ENCODE data around the gene SCAANT1.

Gene SCAANT1

DNA sequence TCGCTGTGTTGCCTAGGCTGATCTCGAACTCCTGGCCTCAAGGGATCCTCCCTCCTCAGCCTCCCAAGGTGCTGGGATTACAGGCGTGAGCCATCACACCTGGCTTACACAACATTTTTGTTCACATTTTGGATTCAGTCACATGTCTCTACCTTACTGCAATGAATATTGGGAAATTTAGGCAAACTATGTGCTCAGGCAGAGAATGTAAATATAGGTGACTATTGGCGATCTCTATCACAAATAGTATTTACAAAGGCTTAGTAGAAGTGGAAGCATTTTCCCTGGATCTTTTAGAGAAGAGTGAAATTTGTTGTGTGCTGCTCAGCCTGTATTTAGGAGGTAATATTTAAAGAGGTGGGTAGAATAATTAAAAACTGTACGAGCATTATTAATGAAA, 20.7 kb downstream of the SCAANT1 start:
- Histone ChIP-seq H3K27ac (ENCODE audit: low read length) (no peak overlapping the region), H3K4me1 (ENCODE audit: control insufficient read depth, low read depth, low read length) (peaks cover 13% of the 10 kb centered on the region), H3K36me3 (ENCODE audit: control insufficient read depth, low read depth, low read length) (no peaks in the 10 kb centered on the region), H3K9ac (ENCODE audit: low read length) (no peak overlapping the region), H3K4me3 (ENCODE audit: low read length) (no peak overlapping the region), H3K9me3 (ENCODE audit: control insufficient read depth, low read depth, low read length) (no peaks in the 10 kb centered on the region), H3K27me3 (ENCODE audit: control insufficient read depth, insufficient read depth, low read length) (no peaks in the 10 kb centered on the region)

DNA sequence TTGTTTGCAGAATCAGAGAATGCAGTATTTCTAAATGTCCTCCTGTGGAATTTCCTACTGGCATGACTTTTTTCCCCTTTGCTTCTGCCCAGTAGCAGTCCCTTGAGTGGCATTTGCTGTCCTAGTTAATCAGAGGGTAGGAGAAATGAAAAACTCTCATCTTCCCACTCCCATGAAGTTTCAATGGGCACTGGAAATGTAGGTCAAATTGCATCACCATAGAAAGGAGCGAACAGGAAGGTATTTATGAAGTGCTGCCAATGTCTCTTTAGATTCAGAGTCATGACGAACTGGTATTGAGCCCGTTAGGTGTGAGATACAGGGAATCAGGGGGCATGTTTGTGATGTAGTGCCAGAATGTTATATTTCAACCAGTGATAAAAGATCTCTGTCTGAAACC, 25.3 kb downstream of the SCAANT1 start:
- H3K4me1 ChIP-seq (ENCODE audit: control insufficient read depth, low read depth, low read length): peaks cover 9% of the 10 kb centered on the region
- H3K4me3 ChIP-seq (ENCODE audit: low read length): no peak overlapping the region
- no peaks in the 10 kb centered on the region for H3K27me3 ChIP-seq (ENCODE audit: control insufficient read depth, insufficient read depth, low read length)
- H3K9me3 ChIP-seq (ENCODE audit: control insufficient read depth, low read depth, low read length): no peaks in the 10 kb centered on the region
- H3K9ac ChIP-seq (ENCODE audit: low read length): no peak overlapping the region
- H3K27ac ChIP-seq (ENCODE audit: low read length): no peak overlapping the region
- H3K36me3 ChIP-seq (ENCODE audit: control insufficient read depth, low read depth, low read length): no peaks in the 10 kb centered on the region

DNA sequence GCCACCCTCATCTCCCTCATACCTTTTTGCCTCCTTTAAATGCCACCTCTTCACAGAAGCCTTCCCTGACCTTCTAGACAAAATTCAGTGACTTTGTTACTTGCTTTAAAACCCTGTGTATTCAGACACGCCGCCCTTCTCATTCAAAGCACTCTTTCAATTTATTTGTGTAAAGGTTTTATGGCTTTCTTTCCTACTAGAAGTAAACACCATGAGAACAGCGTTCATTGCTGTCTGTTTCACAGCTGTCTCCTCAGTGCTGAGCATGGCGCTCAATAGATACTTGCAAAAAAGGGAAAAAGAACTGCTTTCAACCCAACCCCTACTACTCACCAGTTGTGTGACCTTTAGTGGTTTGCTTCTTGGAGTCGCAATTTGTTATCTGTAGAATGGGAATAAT, 31.5 kb downstream of the SCAANT1 start:
- Histone ChIP-seq H3K4me1 (ENCODE audit: control insufficient read depth, low read depth, low read length) (peaks cover 17% of the 10 kb centered on the region), H3K36me3 (ENCODE audit: control insufficient read depth, low read depth, low read length) (no peaks in the 10 kb centered on the region), H3K4me3 (ENCODE audit: low read length) (no peak overlapping the region), H3K27me3 (ENCODE audit: control insufficient read depth, insufficient read depth, low read length) (no peaks in the 10 kb centered on the region), H3K9ac (ENCODE audit: low read length) (no peak overlapping the region), H3K9me3 (ENCODE audit: control insufficient read depth, low read depth, low read length) (no peaks in the 10 kb centered on the region), H3K27ac (ENCODE audit: low read length) (no peak overlapping the region)

DNA sequence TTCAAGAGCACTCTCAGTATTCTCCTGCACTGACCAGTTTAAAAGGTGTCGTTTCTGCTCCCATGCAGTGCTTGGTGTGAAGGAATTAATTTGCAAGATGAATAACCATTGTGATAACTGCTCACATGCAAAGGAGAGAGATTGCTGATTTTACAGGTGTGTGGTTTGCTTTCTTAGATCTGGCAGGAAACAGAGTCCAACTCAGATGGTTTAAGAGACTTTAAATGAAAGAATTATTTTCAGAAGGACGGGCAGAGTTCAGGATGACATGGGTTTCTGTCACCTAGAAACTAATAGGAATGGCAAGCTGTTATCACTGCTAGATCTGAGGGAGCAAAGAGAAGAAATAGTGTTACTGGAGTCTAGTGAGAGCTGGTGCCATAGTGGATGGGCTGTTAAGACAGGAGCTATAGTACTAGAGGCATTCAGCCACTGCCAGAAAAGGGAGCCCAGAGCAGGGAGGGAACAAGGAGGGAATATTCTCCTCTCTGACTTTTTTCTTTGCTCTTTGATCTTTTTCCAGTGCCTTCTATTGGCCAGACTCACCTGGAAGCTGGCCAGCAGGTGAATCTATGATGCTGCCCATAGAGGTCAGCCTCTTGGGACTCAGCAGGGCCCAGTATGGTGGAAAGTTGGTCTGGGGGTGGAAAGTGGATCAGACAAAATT, 33.7 kb downstream of the SCAANT1 start:
- no peak overlapping the region for H3K4me3 ChIP-seq (ENCODE audit: low read length)
- H3K27me3 ChIP-seq (ENCODE audit: control insufficient read depth, insufficient read depth, low read length): no peaks in the 10 kb centered on the region
- H3K36me3 ChIP-seq (ENCODE audit: control insufficient read depth, low read depth, low read length): no peaks in the 10 kb centered on the region
- peaks cover 17% of the 10 kb centered on the region for H3K4me1 ChIP-seq (ENCODE audit: control insufficient read depth, low read depth, low read length)
- no peak overlapping the region for H3K9ac ChIP-seq (ENCODE audit: low read length)
- no peak overlapping the region for H3K27ac ChIP-seq (ENCODE audit: low read length)
- H3K9me3 ChIP-seq (ENCODE audit: control insufficient read depth, low read depth, low read length): no peaks in the 10 kb centered on the region

DNA sequence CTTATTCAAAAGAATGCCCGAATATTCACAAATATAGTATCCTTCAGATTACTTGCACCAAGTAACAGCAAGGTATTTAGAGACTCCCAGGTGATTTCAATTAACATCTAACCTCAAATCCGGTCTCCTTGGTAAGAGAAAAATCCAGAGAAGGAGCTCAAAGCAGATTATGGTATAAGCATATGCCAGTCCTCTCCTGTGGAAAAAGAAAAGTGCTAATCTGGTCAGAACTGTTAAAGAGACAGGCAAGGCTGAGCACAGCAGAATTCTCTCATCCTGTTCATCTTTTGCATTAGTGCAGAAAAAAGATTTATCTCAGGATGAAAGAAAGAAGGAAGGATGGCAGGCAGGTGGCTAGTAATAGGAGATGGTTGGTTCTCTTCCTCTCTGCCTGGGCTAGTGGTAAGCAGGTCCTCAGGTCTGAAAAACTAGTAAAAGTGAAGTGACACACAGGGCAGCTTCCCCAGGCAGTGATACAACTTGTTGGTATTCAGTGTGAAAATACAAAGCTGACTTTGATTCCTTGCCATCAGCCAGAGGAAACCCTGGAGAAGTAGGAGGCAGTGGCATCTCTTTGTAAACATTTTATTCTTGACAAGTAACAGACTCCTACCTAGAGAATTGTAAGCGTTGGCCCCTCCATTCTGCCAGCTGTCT, 34.3 kb downstream of the SCAANT1 start:
- Histone ChIP-seq H3K36me3 (ENCODE audit: control insufficient read depth, low read depth, low read length) (no peaks in the 10 kb centered on the region), H3K9ac (ENCODE audit: low read length) (no peak overlapping the region), H3K9me3 (ENCODE audit: control insufficient read depth, low read depth, low read length) (no peaks in the 10 kb centered on the region), H3K4me1 (ENCODE audit: control insufficient read depth, low read depth, low read length) (peaks cover 17% of the 10 kb centered on the region), H3K4me3 (ENCODE audit: low read length) (no peak overlapping the region), H3K27ac (ENCODE audit: low read length) (no peak overlapping the region), H3K27me3 (ENCODE audit: control insufficient read depth, insufficient read depth, low read length) (no peaks in the 10 kb centered on the region)

DNA sequence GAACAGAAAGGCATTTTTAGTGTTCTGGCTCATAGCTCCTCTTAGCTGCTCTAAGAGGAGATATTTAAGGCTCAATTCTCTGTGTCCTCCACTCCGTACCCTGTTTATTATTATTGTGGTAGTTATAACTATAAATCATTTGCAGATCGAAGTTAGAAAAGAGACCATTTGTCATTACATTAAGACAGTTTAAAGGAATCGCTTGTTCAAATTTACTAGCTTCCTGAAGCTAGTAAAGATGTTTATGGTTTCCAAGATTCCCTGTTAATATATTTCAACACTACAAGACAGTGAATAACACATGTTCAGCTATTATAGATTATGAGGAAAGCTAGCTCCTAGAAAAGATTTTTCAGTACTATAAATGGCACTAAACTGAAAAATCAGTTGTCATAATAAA, 35.9 kb downstream of the SCAANT1 start:
- Histone ChIP-seq H3K9me3 (ENCODE audit: control insufficient read depth, low read depth, low read length) (no peaks in the 10 kb centered on the region), H3K36me3 (ENCODE audit: control insufficient read depth, low read depth, low read length) (no peaks in the 10 kb centered on the region), H3K4me3 (ENCODE audit: low read length) (no peak overlapping the region), H3K27me3 (ENCODE audit: control insufficient read depth, insufficient read depth, low read length) (no peaks in the 10 kb centered on the region), H3K4me1 (ENCODE audit: control insufficient read depth, low read depth, low read length) (peaks cover 17% of the 10 kb centered on the region), H3K27ac (ENCODE audit: low read length) (no peak overlapping the region), H3K9ac (ENCODE audit: low read length) (no peak overlapping the region)

DNA sequence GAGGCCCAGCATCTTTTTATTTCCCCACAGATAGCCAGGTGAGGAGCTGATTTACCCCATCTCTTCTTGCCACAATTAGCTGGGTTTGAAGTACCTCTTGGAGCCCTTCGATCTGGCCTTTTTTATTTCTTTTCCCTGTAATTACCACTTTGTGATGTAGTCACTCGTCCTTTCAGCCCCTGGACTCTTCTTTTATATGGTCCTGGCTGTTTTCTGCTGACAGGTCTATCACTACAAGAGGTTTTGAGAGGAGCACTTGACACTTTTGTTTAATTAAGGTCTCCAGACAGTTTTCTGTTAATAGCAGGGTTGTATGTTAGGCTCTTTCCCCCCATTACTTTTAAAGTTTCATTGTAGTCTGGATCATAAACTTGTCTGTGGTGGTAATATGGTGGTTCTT, 36.7 kb downstream of the SCAANT1 start:
- H3K27me3 ChIP-seq (ENCODE audit: control insufficient read depth, insufficient read depth, low read length): no peaks in the 10 kb centered on the region
- peaks cover 17% of the 10 kb centered on the region for H3K4me1 ChIP-seq (ENCODE audit: control insufficient read depth, low read depth, low read length)
- no peaks in the 10 kb centered on the region for H3K9me3 ChIP-seq (ENCODE audit: control insufficient read depth, low read depth, low read length)
- no peak overlapping the region for H3K4me3 ChIP-seq (ENCODE audit: low read length)
- no peaks in the 10 kb centered on the region for H3K36me3 ChIP-seq (ENCODE audit: control insufficient read depth, low read depth, low read length)
- H3K9ac ChIP-seq (ENCODE audit: low read length): no peak overlapping the region
- H3K27ac ChIP-seq (ENCODE audit: low read length): no peak overlapping the region

DNA sequence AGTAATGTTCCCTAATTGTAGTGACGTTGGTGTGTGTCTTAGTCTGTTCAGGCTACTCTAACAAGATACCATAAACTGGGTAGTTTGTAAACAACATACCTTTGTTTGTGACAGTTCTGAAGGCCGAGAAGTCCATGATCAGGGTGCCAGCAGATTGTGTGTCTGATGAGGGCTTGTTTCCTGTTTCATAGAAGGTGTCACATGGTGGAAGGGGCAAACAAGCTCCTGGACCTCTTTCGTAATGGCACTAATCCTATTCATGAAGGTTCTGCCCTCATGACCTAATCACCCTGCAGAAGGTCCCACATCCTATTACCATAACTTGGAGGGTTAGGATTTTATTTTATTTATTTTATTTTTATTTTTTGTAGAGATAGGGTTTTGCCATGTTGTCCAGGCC, 37.4 kb downstream of the SCAANT1 start:
- Histone ChIP-seq H3K27ac (ENCODE audit: low read length) (no peak overlapping the region), H3K9me3 (ENCODE audit: control insufficient read depth, low read depth, low read length) (no peaks in the 10 kb centered on the region), H3K27me3 (ENCODE audit: control insufficient read depth, insufficient read depth, low read length) (no peaks in the 10 kb centered on the region), H3K9ac (ENCODE audit: low read length) (no peak overlapping the region), H3K4me3 (ENCODE audit: low read length) (no peak overlapping the region), H3K36me3 (ENCODE audit: control insufficient read depth, low read depth, low read length) (no peaks in the 10 kb centered on the region), H3K4me1 (ENCODE audit: control insufficient read depth, low read depth, low read length) (peaks cover 17% of the 10 kb centered on the region)

DNA sequence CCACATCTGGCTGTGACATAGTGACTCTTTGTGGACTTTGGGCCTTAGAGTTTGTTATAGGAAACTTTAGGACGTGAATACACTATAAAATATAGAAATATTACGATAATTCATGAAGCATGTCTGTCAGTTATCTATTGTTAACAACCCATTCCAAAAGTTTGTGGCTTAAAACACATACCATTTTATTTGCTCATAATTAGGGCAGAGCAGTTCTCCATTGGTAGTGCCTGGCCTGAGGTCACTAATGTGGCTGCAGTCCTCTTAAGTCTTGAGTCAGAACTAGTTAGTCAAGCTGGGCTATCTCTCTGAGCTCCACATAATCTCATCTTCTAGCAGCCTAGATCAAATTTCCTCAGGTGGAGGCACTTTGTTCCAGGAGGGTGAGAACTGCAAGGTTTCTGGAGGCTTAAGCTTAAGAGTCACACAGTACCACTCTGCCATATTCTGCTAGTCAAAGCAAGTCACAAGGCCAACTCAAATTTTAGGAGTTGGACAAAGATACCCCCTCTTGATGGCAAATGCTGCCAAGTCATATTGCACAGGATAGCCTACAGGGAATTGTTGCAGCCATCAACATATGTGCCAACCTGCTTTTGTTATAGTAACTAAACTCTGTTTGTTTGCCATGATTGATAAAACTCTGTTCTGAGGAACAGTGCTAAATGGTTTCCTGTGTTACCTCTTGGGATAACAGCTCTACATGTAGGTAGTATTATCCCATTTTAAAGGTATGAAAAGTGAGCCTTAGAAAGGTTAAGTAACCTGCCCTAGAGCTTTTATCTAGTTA, 39.9 kb downstream of the SCAANT1 start:
- Histone ChIP-seq H3K9ac (ENCODE audit: low read length) (no peak overlapping the region), H3K27ac (ENCODE audit: low read length) (no peak overlapping the region), H3K4me1 (ENCODE audit: control insufficient read depth, low read depth, low read length) (peaks cover 2% of the 10 kb centered on the region)

DNA sequence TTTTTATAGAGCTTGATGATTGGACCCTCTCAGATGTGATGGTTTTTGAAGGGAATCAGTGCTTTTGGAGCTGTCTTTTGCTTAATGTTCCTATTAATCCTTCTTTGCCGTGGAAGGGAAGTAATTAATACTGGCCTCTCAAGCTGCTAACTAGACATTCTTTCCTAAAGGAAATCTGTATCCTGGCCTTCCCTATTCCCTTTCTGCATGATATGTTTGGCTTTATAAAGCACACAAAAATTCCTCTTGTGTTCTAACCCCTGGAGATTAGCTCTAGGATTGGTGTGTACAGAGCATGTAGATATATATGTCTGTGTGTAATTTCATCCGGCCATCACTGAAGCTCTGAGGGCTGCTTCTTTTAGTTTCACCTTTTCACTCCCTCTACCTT, 41.6 kb downstream of the SCAANT1 start:
- Histone ChIP-seq H3K9ac (ENCODE audit: low read length) (no peak overlapping the region), H3K36me3 (ENCODE audit: control insufficient read depth, low read depth, low read length) (no peaks in the 10 kb centered on the region), H3K27ac (ENCODE audit: low read length) (no peak overlapping the region), H3K9me3 (ENCODE audit: control insufficient read depth, low read depth, low read length) (no peaks in the 10 kb centered on the region), H3K4me3 (ENCODE audit: low read length) (no peak overlapping the region), H3K27me3 (ENCODE audit: control insufficient read depth, insufficient read depth, low read length) (no peaks in the 10 kb centered on the region), H3K4me1 (ENCODE audit: control insufficient read depth, low read depth, low read length) (no peaks in the 10 kb centered on the region)

More for the DNA sequence above, 39.9 kb downstream of the SCAANT1 start:
- Histone ChIP-seq H3K9me3 (ENCODE audit: control insufficient read depth, low read depth, low read length) (no peaks in the 10 kb centered on the region), H3K36me3 (ENCODE audit: control insufficient read depth, low read depth, low read length) (no peaks in the 10 kb centered on the region), H3K4me3 (ENCODE audit: low read length) (no peak overlapping the region), H3K27me3 (ENCODE audit: control insufficient read depth, insufficient read depth, low read length) (no peaks in the 10 kb centered on the region)

DNA sequence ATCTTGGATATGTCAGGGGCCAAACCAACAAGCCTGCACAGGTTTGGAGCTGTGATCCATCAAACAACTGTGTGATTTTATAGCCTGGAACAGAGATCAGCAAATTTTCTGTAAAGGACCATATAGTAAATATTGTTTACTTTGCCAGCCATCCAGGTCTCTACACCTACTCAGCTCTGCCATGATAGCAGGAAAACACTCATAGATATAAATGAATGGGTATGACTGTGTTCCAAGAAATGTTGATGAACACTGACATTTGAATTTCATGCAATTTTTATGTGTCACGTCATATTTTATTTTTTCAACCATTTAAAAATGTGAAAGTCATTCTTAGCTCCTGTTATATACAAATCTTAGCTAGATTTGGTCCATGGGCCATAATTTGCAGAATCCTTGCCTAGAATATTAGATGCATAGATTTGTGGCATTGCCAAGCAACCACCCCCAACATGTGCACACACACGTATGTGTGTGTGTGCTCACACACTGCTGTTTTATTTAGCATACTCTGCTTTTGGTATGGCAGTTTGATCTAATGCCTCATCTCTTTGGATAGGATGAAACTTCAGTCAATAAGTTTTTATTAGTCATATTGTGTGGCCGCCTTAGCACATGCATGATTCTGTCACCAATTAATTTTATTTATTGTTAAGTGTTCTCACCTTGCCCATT, 42.1 kb downstream of the SCAANT1 start:
- no peaks in the 10 kb centered on the region for H3K36me3 ChIP-seq (ENCODE audit: control insufficient read depth, low read depth, low read length)

More for the DNA sequence above, 42.1 kb downstream of the SCAANT1 start:
- H3K27ac ChIP-seq (ENCODE audit: low read length): no peak overlapping the region
- no peaks in the 10 kb centered on the region for H3K4me1 ChIP-seq (ENCODE audit: control insufficient read depth, low read depth, low read length)
- no peak overlapping the region for H3K4me3 ChIP-seq (ENCODE audit: low read length)
- H3K9ac ChIP-seq (ENCODE audit: low read length): no peak overlapping the region
- H3K27me3 ChIP-seq (ENCODE audit: control insufficient read depth, insufficient read depth, low read length): no peaks in the 10 kb centered on the region
- H3K9me3 ChIP-seq (ENCODE audit: control insufficient read depth, low read depth, low read length): no peaks in the 10 kb centered on the region

Data from iPS-18a (cell line).